Measurements from ENCODE around the gene ZNF648.

The ZNF648 gene, protein sequence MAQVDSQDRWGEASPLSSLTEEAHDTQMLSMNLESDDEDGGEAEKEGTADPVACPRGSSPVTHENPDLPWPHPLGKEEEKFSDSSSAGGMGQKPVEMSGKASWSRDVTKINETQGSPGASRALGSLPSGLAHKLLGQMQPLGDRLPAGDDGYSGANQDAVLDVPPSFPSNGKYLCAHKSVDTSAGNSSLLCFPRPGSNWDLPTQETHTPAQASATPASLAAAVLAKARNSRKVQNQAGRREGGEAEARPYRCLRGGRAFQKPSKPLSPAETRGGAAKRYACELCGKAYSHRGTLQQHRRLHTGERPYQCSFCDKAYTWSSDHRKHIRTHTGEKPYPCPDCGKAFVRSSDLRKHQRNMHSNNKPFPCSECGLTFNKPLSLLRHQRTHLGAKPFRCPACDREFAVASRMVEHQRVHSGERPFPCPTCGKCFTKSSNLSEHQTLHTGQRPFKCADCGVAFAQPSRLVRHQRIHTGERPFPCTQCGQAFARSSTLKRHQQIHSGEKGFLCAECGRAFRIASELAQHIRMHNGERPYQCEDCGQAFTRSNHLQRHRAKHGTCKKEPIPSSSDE

DNA sequence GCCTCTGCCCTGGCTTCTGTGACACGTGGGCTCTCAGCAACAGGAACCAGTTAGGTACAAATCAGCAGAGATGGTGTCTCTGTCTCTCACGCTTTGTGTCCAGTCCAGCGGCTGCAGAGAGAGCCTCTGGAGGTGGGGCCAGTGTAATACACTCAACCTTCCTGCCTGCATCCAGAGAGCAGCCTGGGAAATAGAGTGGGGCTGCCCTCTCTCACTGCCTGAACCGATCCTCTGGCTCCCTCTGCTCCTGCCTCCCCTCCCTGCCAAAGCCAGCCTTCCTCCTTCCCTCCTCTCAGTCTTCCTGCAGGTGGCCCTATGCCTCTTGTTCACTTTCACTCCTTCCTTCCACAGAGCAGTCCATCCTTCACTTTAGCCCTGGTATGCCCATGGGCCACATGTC, at the start of gene ZNF648:
TSS of gene ZNF648 (minus strand) at position 119 of the 400 bp plus-strand sequence. CDS start 3,702 bp downstream, outside the sequence.
- no peak for DNase-seq (ENCODE audit: low read depth)
- no peak within 1 kb of the TSS for H3K4me3 ChIP-seq (ENCODE audit: low read depth, low read length)
- TF ChIP-seq, protein P1, sequence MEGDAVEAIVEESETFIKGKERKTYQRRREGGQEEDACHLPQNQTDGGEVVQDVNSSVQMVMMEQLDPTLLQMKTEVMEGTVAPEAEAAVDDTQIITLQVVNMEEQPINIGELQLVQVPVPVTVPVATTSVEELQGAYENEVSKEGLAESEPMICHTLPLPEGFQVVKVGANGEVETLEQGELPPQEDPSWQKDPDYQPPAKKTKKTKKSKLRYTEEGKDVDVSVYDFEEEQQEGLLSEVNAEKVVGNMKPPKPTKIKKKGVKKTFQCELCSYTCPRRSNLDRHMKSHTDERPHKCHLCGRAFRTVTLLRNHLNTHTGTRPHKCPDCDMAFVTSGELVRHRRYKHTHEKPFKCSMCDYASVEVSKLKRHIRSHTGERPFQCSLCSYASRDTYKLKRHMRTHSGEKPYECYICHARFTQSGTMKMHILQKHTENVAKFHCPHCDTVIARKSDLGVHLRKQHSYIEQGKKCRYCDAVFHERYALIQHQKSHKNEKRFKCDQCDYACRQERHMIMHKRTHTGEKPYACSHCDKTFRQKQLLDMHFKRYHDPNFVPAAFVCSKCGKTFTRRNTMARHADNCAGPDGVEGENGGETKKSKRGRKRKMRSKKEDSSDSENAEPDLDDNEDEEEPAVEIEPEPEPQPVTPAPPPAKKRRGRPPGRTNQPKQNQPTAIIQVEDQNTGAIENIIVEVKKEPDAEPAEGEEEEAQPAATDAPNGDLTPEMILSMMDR (conservative IDR thresholded peaks at IDR 0.05; ENCODE audit: low read depth, low read length): no peak

DNA sequence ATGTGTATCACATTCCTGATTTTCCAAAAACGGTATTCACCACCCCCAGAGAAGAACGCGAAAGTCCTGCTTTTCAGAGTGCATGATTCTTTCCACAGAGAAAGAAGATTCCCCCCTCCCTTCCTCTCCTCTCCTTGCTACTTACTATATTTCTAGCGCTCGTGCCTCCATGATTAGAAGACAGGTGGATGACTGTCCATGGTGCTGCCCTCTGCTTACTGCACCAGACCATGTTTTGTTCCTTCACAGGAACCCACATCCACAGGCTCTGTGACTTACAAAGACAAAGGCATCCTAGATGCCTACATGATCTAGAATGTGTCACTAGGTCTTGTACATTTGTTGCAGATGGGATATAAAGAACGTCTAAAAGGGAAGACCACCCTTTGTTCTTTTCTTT, 49.1 kb upstream of the ZNF648 start:
- TF ChIP-seq, protein P1 (conservative IDR thresholded peaks at IDR 0.05; ENCODE audit: low read depth, low read length): no peak
- DNase-seq (ENCODE audit: low read depth): no peak

DNA sequence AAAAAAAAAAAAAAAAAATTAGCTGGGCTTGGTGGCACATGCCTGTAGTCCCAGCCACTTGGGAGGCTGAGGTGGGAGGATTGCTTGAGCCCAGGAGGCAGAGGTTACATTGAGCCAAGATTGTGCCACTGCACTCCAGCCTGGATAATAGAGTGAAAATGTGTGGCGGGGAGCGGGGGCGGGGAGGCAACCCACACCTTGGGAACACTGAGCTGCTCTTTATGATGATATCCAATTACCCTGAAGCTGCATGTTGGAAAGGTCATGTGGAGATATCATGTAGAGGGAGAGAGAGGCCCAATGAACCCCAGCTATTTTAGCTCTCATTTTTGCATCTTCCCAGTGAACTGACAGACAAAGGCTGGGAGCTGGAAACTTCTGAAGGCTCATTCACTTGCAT, 48.3 kb upstream of the ZNF648 start:
- H3K4me3 ChIP-seq (ENCODE audit: low read depth, low read length): no peak overlapping the region
- DNase-seq (ENCODE audit: low read depth): no peak
- TF ChIP-seq, protein P1 (conservative IDR thresholded peaks at IDR 0.05; ENCODE audit: low read depth, low read length): no peak

More for the DNA sequence above, 49.1 kb upstream of the ZNF648 start:
- H3K4me3 ChIP-seq (ENCODE audit: low read depth, low read length): no peak overlapping the region

DNA sequence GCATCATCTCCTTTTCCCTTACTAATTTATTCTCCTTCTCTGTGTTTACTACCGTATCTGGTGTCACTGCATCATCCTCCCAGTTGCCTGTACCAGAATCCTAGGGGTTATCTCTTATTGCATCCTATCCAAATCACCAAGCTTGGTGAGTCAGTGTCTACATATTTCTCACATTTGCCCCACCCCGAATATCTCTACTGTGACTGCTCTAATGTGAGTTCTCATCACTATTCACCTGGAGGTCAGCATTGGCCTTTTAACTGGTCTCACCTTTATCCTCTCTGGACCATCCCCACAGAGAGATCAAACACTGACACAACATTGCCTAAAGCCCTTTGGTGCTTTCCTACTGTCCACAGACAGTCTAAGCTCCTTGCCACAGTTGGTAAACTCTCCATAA, 45.7 kb upstream of the ZNF648 start:
- TF ChIP-seq, protein P1 (conservative IDR thresholded peaks at IDR 0.05; ENCODE audit: low read depth, low read length): no peak
- H3K4me3 ChIP-seq (ENCODE audit: low read depth, low read length): no peak overlapping the region
- no peak for DNase-seq (ENCODE audit: low read depth)

DNA sequence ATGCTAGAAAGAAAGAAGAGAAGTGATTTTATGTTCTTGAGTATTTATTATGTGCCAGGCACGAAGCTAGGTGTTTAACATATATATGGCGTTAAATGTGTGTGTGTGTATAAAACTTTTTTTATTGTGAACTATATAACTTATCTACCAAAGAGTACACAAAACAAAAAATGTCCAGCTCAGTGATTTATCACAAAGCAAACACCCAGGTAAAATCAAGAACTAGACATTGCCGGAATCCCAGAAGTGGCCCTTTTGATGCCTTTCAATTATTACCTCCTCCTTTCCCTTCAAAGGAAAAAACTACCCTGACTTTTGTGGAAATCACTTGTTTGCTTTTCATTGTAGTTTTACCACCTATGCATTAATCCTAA, 40.5 kb upstream of the ZNF648 start:
- DNase-seq (ENCODE audit: low read depth): no peak
- TF ChIP-seq, protein P1 (conservative IDR thresholded peaks at IDR 0.05; ENCODE audit: low read depth, low read length): no peak
- no peak overlapping the region for H3K4me3 ChIP-seq (ENCODE audit: low read depth, low read length)

DNA sequence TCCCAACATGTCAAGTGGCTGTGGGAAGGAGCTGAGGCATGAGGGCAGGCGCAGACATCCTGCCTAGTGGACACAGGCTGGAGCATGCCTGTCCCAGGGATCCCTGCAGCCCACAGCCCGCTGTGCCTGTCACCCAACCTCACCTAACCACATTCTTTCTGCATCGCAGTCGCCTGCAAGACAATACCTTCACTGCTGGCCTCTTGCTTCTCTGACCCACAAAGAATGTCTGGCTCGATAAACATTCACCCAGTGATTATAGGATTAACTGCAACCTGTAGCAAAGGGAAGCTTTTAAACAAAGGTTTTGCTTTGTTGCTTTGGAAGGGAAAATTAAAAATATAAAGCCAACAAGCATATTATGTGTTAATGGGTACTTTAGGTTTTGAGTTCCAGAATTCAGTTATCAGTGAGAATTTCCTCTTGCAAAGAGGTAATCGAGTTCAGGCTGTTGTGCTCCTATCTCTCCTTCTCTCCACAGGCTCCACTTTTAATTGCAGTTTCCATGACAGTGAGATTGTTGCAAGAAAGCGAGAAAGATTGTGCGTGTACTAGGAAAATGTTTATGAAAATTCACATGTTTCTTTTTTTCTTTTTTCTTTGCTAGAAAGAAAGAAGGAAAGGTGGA, 40.0 kb upstream of the ZNF648 start:
- TF ChIP-seq, protein P1 (conservative IDR thresholded peaks at IDR 0.05; ENCODE audit: low read depth, low read length): no peak
- DNase-seq (ENCODE audit: low read depth): no peak
- no peak overlapping the region for H3K4me3 ChIP-seq (ENCODE audit: low read depth, low read length)

All from choroid plexus epithelial cell (primary cell).